Progenitor cell of endocrine pancreas (in vitro differentiated cells): ENCODE results near the gene MDP1. TPM values are rescaled to one million over a fixed set of nuclear protein-coding genes. Genes with fewer than 3 reads are reported as not detected.

Source experiments
- DNase-seq: peaks from one replicate; pipeline ENCODE4 v3.0.0; 2021; ENCODE audit warnings: low spot score; ENCODE audit not compliant: unreplicated experiment
- H3K27ac Mint-ChIP-seq: 2 replicates; pipeline ENCODE4 v1.8.0; 2021; ENCODE audit warnings: mild to moderate bottlenecking, moderate library complexity, mixed read lengths
- H3K27me3 Mint-ChIP-seq: 2 replicates; pipeline ENCODE4 v1.8.0; 2021; ENCODE audit warnings: mixed read lengths
- H3K36me3 Mint-ChIP-seq: 2 replicates; pipeline ENCODE4 v1.8.0; 2022; ENCODE audit warnings: mixed read lengths; ENCODE audit not compliant: insufficient read depth
- H3K4me1 Mint-ChIP-seq: 2 replicates; pipeline ENCODE4 v1.8.0; 2021; ENCODE audit warnings: low read depth, mixed read lengths
- H3K4me3 Mint-ChIP-seq: 2 replicates; pipeline ENCODE4 v1.8.0; 2021; ENCODE audit warnings: low read depth, mild to moderate bottlenecking, moderate library complexity, mixed read lengths
- H3K9me3 Mint-ChIP-seq: 2 replicates; pipeline ENCODE4 v1.8.0; 2021; ENCODE audit warnings: low read depth, mixed read lengths
- total RNA-seq: library from RNA; stranded (reverse); gene quantifications from 2 replicates; pipeline ENCODE4 v1.2.1, GENCODE V29; 2021
- TF ChIP-seq, protein P1 (sequence below): fragments of 200-600 bp; sonication (generic); IDR thresholded peaks from one replicate; pipeline ENCODE4 v1.5.0; 2021; ENCODE audit warnings: antibody characterized with exemption, mild to moderate bottlenecking; ENCODE audit not compliant: unreplicated experiment

The MDP1 gene
- total RNA-seq, 1 donor from 2014 or later, result 15.2 TPM

- Mint-ChIP-seq H3K36me3 (peaks cover 15% of the 10 kb centered on the region), H3K9me3 (no peaks in the 10 kb centered on the region), H3K4me1 (peaks cover 17% of the 10 kb centered on the region), H3K27me3 (no peaks in the 10 kb centered on the region), H3K4me3 (peak within 1 kb of the TSS; percentile 98), H3K27ac (peak within 1 kb of the TSS; percentile 97)
- TF ChIP-seq, protein P1, sequence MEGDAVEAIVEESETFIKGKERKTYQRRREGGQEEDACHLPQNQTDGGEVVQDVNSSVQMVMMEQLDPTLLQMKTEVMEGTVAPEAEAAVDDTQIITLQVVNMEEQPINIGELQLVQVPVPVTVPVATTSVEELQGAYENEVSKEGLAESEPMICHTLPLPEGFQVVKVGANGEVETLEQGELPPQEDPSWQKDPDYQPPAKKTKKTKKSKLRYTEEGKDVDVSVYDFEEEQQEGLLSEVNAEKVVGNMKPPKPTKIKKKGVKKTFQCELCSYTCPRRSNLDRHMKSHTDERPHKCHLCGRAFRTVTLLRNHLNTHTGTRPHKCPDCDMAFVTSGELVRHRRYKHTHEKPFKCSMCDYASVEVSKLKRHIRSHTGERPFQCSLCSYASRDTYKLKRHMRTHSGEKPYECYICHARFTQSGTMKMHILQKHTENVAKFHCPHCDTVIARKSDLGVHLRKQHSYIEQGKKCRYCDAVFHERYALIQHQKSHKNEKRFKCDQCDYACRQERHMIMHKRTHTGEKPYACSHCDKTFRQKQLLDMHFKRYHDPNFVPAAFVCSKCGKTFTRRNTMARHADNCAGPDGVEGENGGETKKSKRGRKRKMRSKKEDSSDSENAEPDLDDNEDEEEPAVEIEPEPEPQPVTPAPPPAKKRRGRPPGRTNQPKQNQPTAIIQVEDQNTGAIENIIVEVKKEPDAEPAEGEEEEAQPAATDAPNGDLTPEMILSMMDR, result no peak
- no peak for DNase-seq
Observed at GRCh38 chr14:24232645-24233537, 17.0 kb upstream of the MDP1 start, which contains the start of gene GMPR2. GMPR2 (plus strand) TSS chr14:24232929; CDS start chr14:24233254, 325 bp downstream.

DNA sequence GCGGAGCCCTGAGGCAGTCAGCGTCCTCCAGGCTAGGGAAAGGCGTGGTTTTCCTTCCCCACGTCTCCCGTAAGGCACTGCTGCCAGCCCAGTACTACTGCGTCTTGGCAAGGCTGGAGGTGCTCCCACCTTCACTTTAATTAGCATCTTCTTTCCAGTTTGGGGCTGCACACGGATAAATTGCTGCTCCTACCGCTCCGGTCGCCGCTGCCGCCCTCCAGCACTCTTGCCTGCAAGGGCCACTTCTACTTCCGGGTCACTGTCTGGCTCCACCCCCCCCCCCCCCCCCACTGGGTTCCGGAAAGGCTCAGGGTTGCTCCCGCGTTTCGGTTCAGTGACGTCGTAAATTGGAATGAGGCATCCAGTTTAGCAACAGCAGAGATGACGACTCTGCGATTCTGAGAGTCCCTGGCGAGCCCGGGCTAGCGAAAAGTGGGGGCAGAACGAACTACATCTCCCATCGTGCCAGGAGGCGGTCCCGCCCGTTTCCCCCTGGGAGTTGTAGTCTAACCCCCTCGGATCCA is 16.3 kb upstream of the MDP1 start, which contains the start of gene NEDD8:
Gene NEDD8, minus strand, starts transcription at position 247 of the 524 bp plus-strand sequence. Its CDS starts 100 bp downstream, at position 147.
- peak; percentile 50 for DNase-seq
- H3K9me3 Mint-ChIP-seq, result no peaks in the 10 kb centered on the region

GRCh38 chr14:24231263-24232120 is 15.6 kb upstream of the MDP1 start:
- Mint-ChIP-seq H3K27me3 (no peaks in the 10 kb centered on the region), H3K36me3 (peaks cover 6% of the 10 kb centered on the region), H3K27ac (peak overlapping the region; percentile 97), H3K4me3 (peak overlapping the region; percentile 98), H3K4me1 (peaks cover 17% of the 10 kb centered on the region), H3K9me3 (no peaks in the 10 kb centered on the region)
- DNase-seq, result no peak
- TF ChIP-seq, protein P1, result no peak

More for the DNA sequence above, 16.3 kb upstream of the MDP1 start, which contains the start of gene NEDD8:
- TF ChIP-seq, protein P1, result no peak
- H3K36me3 Mint-ChIP-seq, result peaks cover 8% of the 10 kb centered on the region
- peak within 1 kb of the TSS; percentile 97 for H3K27ac Mint-ChIP-seq
- peak within 1 kb of the TSS; percentile 98 for H3K4me3 Mint-ChIP-seq
- no peaks in the 10 kb centered on the region for H3K27me3 Mint-ChIP-seq
- peaks cover 17% of the 10 kb centered on the region for H3K4me1 Mint-ChIP-seq

- TF ChIP-seq, protein P1, result no peak
- Mint-ChIP-seq H3K27ac (no peak overlapping the region), H3K4me1 (peaks cover 14% of the 10 kb centered on the region), H3K36me3 (no peaks in the 10 kb centered on the region), H3K4me3 (no peak overlapping the region), H3K27me3 (no peaks in the 10 kb centered on the region), H3K9me3 (no peaks in the 10 kb centered on the region)
- DNase-seq, result no peak
Observed at GRCh38 chr14:24228902-24229301, 13.0 kb upstream of the MDP1 start.

GRCh38 chr14:24226473-24226872 is 10.6 kb upstream of the MDP1 start:
- Mint-ChIP-seq H3K27ac (no peak overlapping the region), H3K27me3 (no peaks in the 10 kb centered on the region), H3K4me1 (peaks cover 6% of the 10 kb centered on the region), H3K4me3 (no peak overlapping the region), H3K36me3 (no peaks in the 10 kb centered on the region), H3K9me3 (no peaks in the 10 kb centered on the region)
- no peak for DNase-seq
- TF ChIP-seq, protein P1, result no peak
